HepG2 (cell line): ENCODE data around the gene HSD3B7. TPM values are rescaled to one million over a fixed set of nuclear protein-coding genes. Genes with fewer than 3 reads are reported as not detected.

Source experiments
- FLYWCH1 ChIP-seq: sonication (generic); formaldehyde crosslinking; IDR thresholded peaks from 2 replicates; pipeline ENCODE4 v1.8.1; 2023; ENCODE audit warnings: mild to moderate bottlenecking, missing genetic modification reagents
- MAFF ChIP-seq: IDR thresholded peaks from 2 replicates; pipeline ENCODE4 v1.6.1; 2011; ENCODE audit warnings: low read depth, low read length, improper control_type of control experiment
- SNRNP70 ChIP-seq: fragments of 200-400 bp; formaldehyde crosslinking; IDR thresholded peaks from 2 replicates; pipeline ENCODE4 v1.6.1; 2017; ENCODE audit warnings: mild to moderate bottlenecking, low read depth, low read length, moderate library complexity
- YEATS4 ChIP-seq: sonication (generic); formaldehyde crosslinking; IDR thresholded peaks from 2 replicates; pipeline ENCODE4 v1.4.0; 2020; ENCODE audit warnings: missing genetic modification reagents, borderline replicate concordance
- ZIK1 ChIP-seq: sonication (generic); formaldehyde crosslinking; IDR thresholded peaks from 2 replicates; pipeline ENCODE4 v1.5.0; 2020; ENCODE audit warnings: mild to moderate bottlenecking, low read depth, missing genetic modification reagents, borderline replicate concordance
- ZNF292 ChIP-seq: sonication (generic); formaldehyde crosslinking; IDR thresholded peaks from 2 replicates; pipeline ENCODE4 v1.8.1; 2022; ENCODE audit warnings: mild to moderate bottlenecking, low read depth, missing genetic modification reagents, borderline replicate concordance
- ZNF672 ChIP-seq: sonication (generic); formaldehyde crosslinking; IDR thresholded peaks from 2 replicates; pipeline ENCODE4 v1.8.1; 2022; ENCODE audit warnings: missing genetic modification reagents
- ZNF749 ChIP-seq: sonication (generic); formaldehyde crosslinking; IDR thresholded peaks from 2 replicates; pipeline ENCODE4 v1.8.0; 2022; ENCODE audit warnings: mild to moderate bottlenecking, missing genetic modification reagents, moderate library complexity, borderline replicate concordance
- ZSCAN30 ChIP-seq: sonication (generic); formaldehyde crosslinking; IDR thresholded peaks from 2 replicates; pipeline ENCODE4 v1.5.0; 2020; ENCODE audit warnings: mild to moderate bottlenecking, missing genetic modification reagents
- polyA plus RNA-seq, 8 experiments: library from polyadenylated mRNA; depleted of rRNA in 3 of 8; stranded (reverse) in 7 of 8; unstranded in 1 of 8; fragments of >200 nt; fragmentation: Illumina TruSeq in 4 of 8; extraction: Trizol in 4 of 8; gene quantifications; 2 replicates each; pipeline versions ENCODE4 v1.2.1 to v1.2.3, GENCODE V29; 2011 to 2016; ENCODE audit warnings: low read depth in 4 of 8, missing spikeins in 1 of 8, mixed read lengths in 1 of 8; ENCODE audit not compliant: insufficient read depth in 1 of 8
- total RNA-seq, 5 experiments: library from RNA; depleted of rRNA; stranded (reverse); fragments of >200 nt; fragmentation: Illumina TruSeq; extraction: Trizol; gene quantifications; 2 replicates each; pipeline ENCODE4 v1.2.3, GENCODE V29; 2016; ENCODE audit warnings: low read depth in 1 of 5
- TF ChIP-seq, protein P1 (sequence below): sonication (generic); formaldehyde crosslinking; IDR thresholded peaks from 2 replicates; pipeline ENCODE4 v1.4.0; 2020; ENCODE audit warnings: low read depth, missing genetic modification reagents
- TF ChIP-seq, protein P2 (sequence below): sonication (generic); formaldehyde crosslinking; IDR thresholded peaks from 2 replicates; pipeline ENCODE4 v1.9.0; 2021; ENCODE audit warnings: missing genetic modification reagents, mild to moderate bottlenecking, borderline replicate concordance
- TF ChIP-seq, protein P3 (sequence below): sonication (generic); formaldehyde crosslinking; IDR thresholded peaks from 2 replicates; pipeline ENCODE4 v1.4.0; 2020; ENCODE audit warnings: mild to moderate bottlenecking, missing genetic modification reagents, borderline replicate concordance
- TF ChIP-seq, protein P4 (sequence below): sonication (generic); formaldehyde crosslinking; IDR thresholded peaks from 2 replicates; pipeline ENCODE4 v1.8.0; 2022; ENCODE audit warnings: missing genetic modification reagents, mild to moderate bottlenecking, inconsistent platforms, borderline replicate concordance
- TF ChIP-seq, protein P5 (sequence below): sonication (generic); formaldehyde crosslinking; IDR thresholded peaks from 2 replicates; pipeline ENCODE4 v1.4.0; 2020; ENCODE audit warnings: missing genetic modification reagents, borderline replicate concordance

HSD3B7 gene
- total and polyA plus RNA-seq, 2 of the 13 experiments (the other 11 are each of a cell fraction or from before 2014, with no cell fraction given), result 32.9 to 69.7 TPM

DNA sequence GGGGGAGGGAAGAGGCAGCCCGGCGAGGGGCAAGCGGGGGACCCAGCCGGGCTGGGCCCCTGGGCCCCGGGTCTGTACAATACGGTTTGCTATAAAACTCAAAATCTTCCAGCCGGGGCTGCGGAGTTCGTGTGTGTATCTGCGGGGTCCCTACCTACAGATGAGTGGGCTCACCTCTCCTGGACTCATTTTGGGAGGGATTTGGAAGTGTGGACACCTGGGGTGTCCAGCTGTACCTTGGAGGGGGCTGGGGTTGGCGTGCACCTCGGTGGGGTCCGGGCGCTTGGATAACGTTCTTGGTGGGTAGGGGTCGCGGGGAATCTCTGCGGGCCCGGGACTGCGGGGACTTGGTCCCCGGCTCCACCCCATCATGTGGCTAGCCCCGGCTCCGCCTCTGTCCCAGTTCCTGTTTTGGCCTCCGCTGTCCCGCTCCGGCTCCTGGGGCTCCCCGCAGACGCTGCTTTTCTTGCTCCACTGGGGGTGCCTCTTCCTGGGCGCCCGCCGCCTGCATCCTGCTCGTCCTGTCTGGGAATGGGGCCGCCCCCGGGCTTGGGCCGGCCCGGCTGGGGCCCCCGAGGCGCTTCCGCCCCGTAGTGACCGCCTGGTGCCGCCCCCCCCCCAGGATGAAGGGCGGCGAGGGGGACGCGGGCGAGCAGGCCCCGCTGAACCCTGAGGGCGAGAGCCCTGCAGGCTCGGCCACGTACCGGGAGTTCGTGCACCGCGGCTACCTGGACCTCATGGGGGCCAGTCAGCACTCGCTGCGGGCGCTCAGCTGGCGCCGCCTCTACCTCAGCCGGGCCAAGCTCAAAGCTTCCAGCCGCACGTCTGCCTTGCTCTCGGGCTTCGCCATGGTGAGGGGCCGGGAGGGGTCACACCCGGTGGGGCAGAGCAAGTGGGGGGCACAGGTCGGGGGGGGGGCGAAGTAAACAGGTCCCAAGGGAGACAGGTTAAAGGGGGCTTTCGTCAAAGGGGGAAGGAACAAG is 36.0 kb upstream of the HSD3B7 start, which contains the start of gene ORAI3 (continued):
- TF ChIP-seq, protein P1, sequence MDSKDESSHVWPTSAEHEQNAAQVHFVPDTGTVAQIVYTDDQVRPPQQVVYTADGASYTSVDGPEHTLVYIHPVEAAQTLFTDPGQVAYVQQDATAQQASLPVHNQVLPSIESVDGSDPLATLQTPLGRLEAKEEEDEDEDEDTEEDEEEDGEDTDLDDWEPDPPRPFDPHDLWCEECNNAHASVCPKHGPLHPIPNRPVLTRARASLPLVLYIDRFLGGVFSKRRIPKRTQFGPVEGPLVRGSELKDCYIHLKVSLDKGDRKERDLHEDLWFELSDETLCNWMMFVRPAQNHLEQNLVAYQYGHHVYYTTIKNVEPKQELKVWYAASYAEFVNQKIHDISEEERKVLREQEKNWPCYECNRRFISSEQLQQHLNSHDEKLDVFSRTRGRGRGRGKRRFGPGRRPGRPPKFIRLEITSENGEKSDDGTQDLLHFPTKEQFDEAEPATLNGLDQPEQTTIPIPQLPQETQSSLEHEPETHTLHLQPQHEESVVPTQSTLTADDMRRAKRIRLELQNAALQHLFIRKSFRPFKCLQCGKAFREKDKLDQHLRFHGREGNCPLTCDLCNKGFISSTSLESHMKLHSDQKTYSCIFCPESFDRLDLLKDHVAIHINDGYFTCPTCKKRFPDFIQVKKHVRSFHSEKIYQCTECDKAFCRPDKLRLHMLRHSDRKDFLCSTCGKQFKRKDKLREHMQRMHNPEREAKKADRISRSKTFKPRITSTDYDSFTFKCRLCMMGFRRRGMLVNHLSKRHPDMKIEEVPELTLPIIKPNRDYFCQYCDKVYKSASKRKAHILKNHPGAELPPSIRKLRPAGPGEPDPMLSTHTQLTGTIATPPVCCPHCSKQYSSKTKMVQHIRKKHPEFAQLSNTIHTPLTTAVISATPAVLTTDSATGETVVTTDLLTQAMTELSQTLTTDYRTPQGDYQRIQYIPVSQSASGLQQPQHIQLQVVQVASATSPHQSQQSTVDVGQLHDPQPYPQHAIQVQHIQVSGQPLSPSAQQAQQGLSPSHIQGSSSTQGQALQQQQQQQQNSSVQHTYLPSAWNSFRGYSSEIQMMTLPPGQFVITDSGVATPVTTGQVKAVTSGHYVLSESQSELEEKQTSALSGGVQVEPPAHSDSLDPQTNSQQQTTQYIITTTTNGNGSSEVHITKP, result no peak
- TF ChIP-seq ZNF672, result no peak
- TF ChIP-seq, protein P2, sequence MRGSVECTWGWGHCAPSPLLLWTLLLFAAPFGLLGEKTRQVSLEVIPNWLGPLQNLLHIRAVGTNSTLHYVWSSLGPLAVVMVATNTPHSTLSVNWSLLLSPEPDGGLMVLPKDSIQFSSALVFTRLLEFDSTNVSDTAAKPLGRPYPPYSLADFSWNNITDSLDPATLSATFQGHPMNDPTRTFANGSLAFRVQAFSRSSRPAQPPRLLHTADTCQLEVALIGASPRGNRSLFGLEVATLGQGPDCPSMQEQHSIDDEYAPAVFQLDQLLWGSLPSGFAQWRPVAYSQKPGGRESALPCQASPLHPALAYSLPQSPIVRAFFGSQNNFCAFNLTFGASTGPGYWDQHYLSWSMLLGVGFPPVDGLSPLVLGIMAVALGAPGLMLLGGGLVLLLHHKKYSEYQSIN (CRISPR knock-in tag), result no peak
- TF ChIP-seq, protein P3, sequence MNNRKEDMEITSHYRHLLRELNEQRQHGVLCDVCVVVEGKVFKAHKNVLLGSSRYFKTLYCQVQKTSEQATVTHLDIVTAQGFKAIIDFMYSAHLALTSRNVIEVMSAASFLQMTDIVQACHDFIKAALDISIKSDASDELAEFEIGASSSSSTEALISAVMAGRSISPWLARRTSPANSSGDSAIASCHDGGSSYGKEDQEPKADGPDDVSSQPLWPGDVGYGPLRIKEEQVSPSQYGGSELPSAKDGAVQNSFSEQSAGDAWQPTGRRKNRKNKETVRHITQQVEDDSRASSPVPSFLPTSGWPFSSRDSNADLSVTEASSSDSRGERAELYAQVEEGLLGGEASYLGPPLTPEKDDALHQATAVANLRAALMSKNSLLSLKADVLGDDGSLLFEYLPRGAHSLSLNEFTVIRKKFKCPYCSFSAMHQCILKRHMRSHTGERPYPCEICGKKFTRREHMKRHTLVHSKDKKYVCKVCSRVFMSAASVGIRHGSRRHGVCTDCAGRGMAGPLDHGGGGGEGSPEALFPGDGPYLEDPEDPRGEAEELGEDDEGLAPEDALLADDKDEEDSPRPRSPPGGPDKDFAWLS, result no peak
- no peak for TF ChIP-seq SNRNP70
- TF ChIP-seq ZSCAN30, result no peak
- TF ChIP-seq, protein P4, sequence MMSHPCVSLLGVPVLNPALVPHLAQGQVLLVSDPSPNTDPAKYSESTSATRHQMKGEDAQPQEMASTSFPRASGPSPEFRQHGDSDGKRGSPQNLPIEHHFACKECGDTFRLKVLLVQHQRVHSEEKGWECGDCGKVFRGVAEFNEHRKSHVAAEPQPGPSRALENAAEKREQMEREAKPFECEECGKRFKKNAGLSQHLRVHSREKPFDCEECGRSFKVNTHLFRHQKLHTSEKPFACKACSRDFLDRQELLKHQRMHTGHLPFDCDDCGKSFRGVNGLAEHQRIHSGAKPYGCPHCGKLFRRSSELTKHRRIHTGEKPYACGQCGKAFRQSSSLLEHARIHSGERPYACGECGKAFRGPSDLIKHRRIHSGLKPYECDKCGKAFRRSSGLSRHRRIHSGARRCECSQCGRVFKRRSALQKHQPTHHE (CRISPR knock-in tag), result no peak
- TF ChIP-seq FLYWCH1 (CRISPR knock-in tag), result no peak
- TF ChIP-seq ZNF749 (CRISPR knock-in tag), result no peak
- TF ChIP-seq, protein P5, sequence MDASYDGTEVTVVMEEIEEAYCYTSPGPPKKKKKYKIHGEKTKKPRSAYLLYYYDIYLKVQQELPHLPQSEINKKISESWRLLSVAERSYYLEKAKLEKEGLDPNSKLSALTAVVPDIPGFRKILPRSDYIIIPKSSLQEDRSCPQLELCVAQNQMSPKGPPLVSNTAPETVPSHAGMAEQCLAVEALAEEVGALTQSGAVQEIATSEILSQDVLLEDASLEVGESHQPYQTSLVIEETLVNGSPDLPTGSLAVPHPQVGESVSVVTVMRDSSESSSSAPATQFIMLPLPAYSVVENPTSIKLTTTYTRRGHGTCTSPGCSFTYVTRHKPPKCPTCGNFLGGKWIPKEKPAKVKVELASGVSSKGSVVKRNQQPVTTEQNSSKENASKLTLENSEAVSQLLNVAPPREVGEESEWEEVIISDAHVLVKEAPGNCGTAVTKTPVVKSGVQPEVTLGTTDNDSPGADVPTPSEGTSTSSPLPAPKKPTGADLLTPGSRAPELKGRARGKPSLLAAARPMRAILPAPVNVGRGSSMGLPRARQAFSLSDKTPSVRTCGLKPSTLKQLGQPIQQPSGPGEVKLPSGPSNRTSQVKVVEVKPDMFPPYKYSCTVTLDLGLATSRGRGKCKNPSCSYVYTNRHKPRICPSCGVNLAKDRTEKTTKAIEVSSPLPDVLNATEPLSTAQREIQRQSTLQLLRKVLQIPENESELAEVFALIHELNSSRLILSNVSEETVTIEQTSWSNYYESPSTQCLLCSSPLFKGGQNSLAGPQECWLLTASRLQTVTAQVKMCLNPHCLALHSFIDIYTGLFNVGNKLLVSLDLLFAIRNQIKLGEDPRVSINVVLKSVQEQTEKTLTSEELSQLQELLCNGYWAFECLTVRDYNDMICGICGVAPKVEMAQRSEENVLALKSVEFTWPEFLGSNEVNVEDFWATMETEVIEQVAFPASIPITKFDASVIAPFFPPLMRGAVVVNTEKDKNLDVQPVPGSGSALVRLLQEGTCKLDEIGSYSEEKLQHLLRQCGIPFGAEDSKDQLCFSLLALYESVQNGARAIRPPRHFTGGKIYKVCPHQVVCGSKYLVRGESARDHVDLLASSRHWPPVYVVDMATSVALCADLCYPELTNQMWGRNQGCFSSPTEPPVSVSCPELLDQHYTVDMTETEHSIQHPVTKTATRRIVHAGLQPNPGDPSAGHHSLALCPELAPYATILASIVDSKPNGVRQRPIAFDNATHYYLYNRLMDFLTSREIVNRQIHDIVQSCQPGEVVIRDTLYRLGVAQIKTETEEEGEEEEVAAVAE, result no peak
- peak; percentile 23; the same call in 1 of the 2 replicates for TF ChIP-seq ZIK1 (CRISPR knock-in tag)
- TF ChIP-seq YEATS4 (CRISPR knock-in tag), result peak; percentile 71
- TF ChIP-seq ZNF292 (CRISPR knock-in tag), result no peak
- no peak for TF ChIP-seq MAFF
